Colonic mucosa (tissue), 4 donors: ENCODE data around the gene ZPLD1. TPM values are rescaled to one million over a fixed set of nuclear protein-coding genes. Genes with fewer than 3 reads are reported as not detected.

Source experiments
- DNase-seq: peaks from one replicate; pipeline ENCODE4 v3.0.0-alpha.2; 2020
- H3K27ac ChIP-seq: fragments of 200-600 bp; one replicate; pipeline ENCODE4 v1.8.0; 2021
- H3K27me3 ChIP-seq: fragments of 200-600 bp; one replicate; pipeline ENCODE4 v1.8.0; 2021
- H3K36me3 ChIP-seq: fragments of 200-600 bp; one replicate; pipeline ENCODE4 v1.8.0; 2021
- H3K4me1 ChIP-seq: fragments of 200-600 bp; one replicate; pipeline ENCODE4 v1.8.0; 2021; ENCODE audit warnings: mild to moderate bottlenecking
- H3K4me3 ChIP-seq: fragments of 200-600 bp; one replicate; pipeline ENCODE4 v1.8.0; 2021
- H3K9ac ChIP-seq, 2 donors: one replicate each; pipeline ENCODE4 v1.7.0; 2013; ENCODE audit warnings: control low read depth in 2 of 2, low read depth in 2 of 2, low read length in 2 of 2
- H3K9me3 ChIP-seq: fragments of 200-600 bp; one replicate; pipeline ENCODE4 v1.8.0; 2021
- intact Hi-C: fragments of 100-400 bp; cut with DNase I; formaldehyde crosslinking; loops from one replicate; pipeline ENCODE4 v1.14.1; 2022
- total RNA-seq, 2 donors: library from RNA; stranded (reverse); fragmentation: NEBNext Ultra II Directional in 1 of 2; extraction: Animal tissue kit (Norgen Biotek cat#: 25700) in 1 of 2; gene quantifications; one replicate each; pipeline ENCODE4 v1.2.1, GENCODE V29; 2021
- TF ChIP-seq, protein P1 (sequence below): fragments of 200-600 bp; IDR thresholded peaks from one replicate; pipeline ENCODE4 v1.8.0; 2022; ENCODE audit warnings: antibody characterized with exemption, mild to moderate bottlenecking
- donor health status: healthy.
- donor health status: DM: no; HTN: no; CAD: no.
- donor health status: DM: no; HTN: no; CAD: no.

Gene ZPLD1
- total RNA-seq, 2 donors from 2014 or later = 0.05 TPM; not detected in 1

- no peaks in the 10 kb centered on the region for H3K27me3 ChIP-seq
- no peaks in the 10 kb centered on the region for H3K4me1 ChIP-seq
- DNase-seq = no peak
- no peaks in the 10 kb centered on the region for H3K36me3 ChIP-seq
- H3K9me3 ChIP-seq = no peaks in the 10 kb centered on the region
- H3K4me3 ChIP-seq = no peak overlapping the region
- H3K9ac ChIP-seq = no peak overlapping the region
- H3K27ac ChIP-seq = no peak overlapping the region
- TF ChIP-seq, protein P1, sequence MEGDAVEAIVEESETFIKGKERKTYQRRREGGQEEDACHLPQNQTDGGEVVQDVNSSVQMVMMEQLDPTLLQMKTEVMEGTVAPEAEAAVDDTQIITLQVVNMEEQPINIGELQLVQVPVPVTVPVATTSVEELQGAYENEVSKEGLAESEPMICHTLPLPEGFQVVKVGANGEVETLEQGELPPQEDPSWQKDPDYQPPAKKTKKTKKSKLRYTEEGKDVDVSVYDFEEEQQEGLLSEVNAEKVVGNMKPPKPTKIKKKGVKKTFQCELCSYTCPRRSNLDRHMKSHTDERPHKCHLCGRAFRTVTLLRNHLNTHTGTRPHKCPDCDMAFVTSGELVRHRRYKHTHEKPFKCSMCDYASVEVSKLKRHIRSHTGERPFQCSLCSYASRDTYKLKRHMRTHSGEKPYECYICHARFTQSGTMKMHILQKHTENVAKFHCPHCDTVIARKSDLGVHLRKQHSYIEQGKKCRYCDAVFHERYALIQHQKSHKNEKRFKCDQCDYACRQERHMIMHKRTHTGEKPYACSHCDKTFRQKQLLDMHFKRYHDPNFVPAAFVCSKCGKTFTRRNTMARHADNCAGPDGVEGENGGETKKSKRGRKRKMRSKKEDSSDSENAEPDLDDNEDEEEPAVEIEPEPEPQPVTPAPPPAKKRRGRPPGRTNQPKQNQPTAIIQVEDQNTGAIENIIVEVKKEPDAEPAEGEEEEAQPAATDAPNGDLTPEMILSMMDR = no peak
- intact Hi-C loops = no loop called here
These were observed 36.6 kb upstream of the ZPLD1 start for GRCh38 chr3:102398176-102398575.

GRCh38 chr3:102398666-102399065 lies 36.1 kb upstream of the ZPLD1 start:
- Histone ChIP-seq H3K27ac (no peak overlapping the region), H3K4me1 (no peaks in the 10 kb centered on the region), H3K9me3 (no peaks in the 10 kb centered on the region), H3K27me3 (no peaks in the 10 kb centered on the region), H3K36me3 (no peaks in the 10 kb centered on the region), H3K4me3 (no peak overlapping the region), H3K9ac (no peak overlapping the region)
- TF ChIP-seq, protein P1 = no peak
- DNase-seq = no peak
- intact Hi-C loops = no loop called here

- Histone ChIP-seq H3K9ac (no peak overlapping the region), H3K36me3 (no peaks in the 10 kb centered on the region), H3K27ac (no peak overlapping the region), H3K4me3 (no peak overlapping the region), H3K9me3 (no peaks in the 10 kb centered on the region), H3K4me1 (no peaks in the 10 kb centered on the region), H3K27me3 (no peaks in the 10 kb centered on the region)
- DNase-seq = no peak
- TF ChIP-seq, protein P1 = no peak
- intact Hi-C loops = no loop called here
These were observed 34.7 kb upstream of the ZPLD1 start for GRCh38 chr3:102400142-102400541.

GRCh38 chr3:102400766-102401165 lies 34.0 kb upstream of the ZPLD1 start:
- Histone ChIP-seq H3K9me3 (no peaks in the 10 kb centered on the region), H3K27me3 (no peaks in the 10 kb centered on the region), H3K27ac (no peak overlapping the region), H3K4me3 (no peak overlapping the region), H3K36me3 (no peaks in the 10 kb centered on the region), H3K9ac (no peak overlapping the region), H3K4me1 (no peaks in the 10 kb centered on the region)
- intact Hi-C loops = no loop called here
- no peak for DNase-seq
- TF ChIP-seq, protein P1 = no peak

DNA sequence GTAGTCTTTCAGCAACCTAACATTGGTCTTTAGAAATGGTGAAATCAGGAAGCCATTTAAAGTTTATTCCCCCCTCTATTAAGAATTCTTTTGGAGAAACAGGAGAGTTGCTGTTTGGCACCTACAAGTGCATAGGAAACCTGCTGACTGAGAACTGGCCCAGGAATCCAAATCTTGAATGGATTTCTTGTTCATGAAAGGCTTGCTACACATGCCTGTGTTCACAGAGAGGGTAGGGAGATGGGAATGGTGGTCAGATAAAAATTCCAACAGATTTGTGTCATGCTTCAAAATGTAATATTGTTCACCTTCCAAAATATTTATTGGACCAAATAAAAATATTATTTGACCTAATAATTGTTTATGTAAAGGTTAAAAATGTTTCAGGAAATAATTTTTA lies 24.2 kb upstream of the ZPLD1 start:
- H3K9ac ChIP-seq = no peak overlapping the region
- no peaks in the 10 kb centered on the region for H3K27me3 ChIP-seq
- no peaks in the 10 kb centered on the region for H3K9me3 ChIP-seq
- H3K27ac ChIP-seq = no peak overlapping the region
- TF ChIP-seq, protein P1 = no peak
- DNase-seq = no peak
- H3K4me3 ChIP-seq = no peak overlapping the region
- intact Hi-C loops = no loop called here
- H3K4me1 ChIP-seq = no peaks in the 10 kb centered on the region
- H3K36me3 ChIP-seq = no peaks in the 10 kb centered on the region

GRCh38 chr3:102415553-102415952 lies 19.3 kb upstream of the ZPLD1 start:
- TF ChIP-seq, protein P1 = no peak
- Histone ChIP-seq H3K36me3 (no peaks in the 10 kb centered on the region), H3K27me3 (no peaks in the 10 kb centered on the region), H3K9me3 (no peaks in the 10 kb centered on the region), H3K4me3 (no peak overlapping the region), H3K4me1 (no peaks in the 10 kb centered on the region), H3K9ac (no peak overlapping the region), H3K27ac (no peak overlapping the region)
- DNase-seq = no peak
- intact Hi-C loops = no loop called here
